Urinary bladder (tissue), 4 donors: Measurements from ENCODE around the gene ADAM17. TPM values are rescaled to one million over a fixed set of nuclear protein-coding genes. Genes with fewer than 3 reads are reported as not detected.

ENCODE experiments used
- DNase-seq: peaks from one replicate; pipeline ENCODE4 v3.0.0-alpha.2; 2015; ENCODE audit errors: extremely low spot score
- H3K27ac ChIP-seq: one replicate; pipeline ENCODE4 v1.5.1; 2013; ENCODE audit warnings: low read depth, mild to moderate bottlenecking, moderate library complexity
- H3K36me3 ChIP-seq: one replicate; pipeline ENCODE4 v1.6.1; 2013; ENCODE audit warnings: mild to moderate bottlenecking, moderate library complexity; ENCODE audit not compliant: insufficient read depth
- H3K4me1 ChIP-seq: one replicate; pipeline ENCODE4 v1.6.1; 2013; ENCODE audit warnings: mild to moderate bottlenecking, moderate library complexity; ENCODE audit not compliant: insufficient read depth
- H3K4me3 ChIP-seq: one replicate; pipeline ENCODE4 v1.5.1; 2013; ENCODE audit warnings: low read depth, low read length
- WGBS: extraction: QIAGEN DNeasy Blood & Tissue Kit; methylation state at CpG from one replicate; pipeline ENCODE4 v1.1.7; 2013; 5-methylcytosine and 5-hydroxymethylcytosine counted together
- polyA plus RNA-seq: library from polyadenylated mRNA; stranded (reverse); fragments of 200-250 nt; gene quantifications from one replicate; pipeline ENCODE4 v1.2.3, GENCODE V29; 2013
- total RNA-seq: library from RNA; depleted of rRNA; stranded (reverse); fragments of >200 nt; gene quantifications from one replicate; pipeline ENCODE4 v1.2.3, GENCODE V29; 2014
- donor health status: healthy with polysubstance abuse.
- donor health status: healthy.

ADAM17 gene
- total and polyA plus RNA-seq, 2 donors = 10.4 to 40.0 TPM

DNA sequence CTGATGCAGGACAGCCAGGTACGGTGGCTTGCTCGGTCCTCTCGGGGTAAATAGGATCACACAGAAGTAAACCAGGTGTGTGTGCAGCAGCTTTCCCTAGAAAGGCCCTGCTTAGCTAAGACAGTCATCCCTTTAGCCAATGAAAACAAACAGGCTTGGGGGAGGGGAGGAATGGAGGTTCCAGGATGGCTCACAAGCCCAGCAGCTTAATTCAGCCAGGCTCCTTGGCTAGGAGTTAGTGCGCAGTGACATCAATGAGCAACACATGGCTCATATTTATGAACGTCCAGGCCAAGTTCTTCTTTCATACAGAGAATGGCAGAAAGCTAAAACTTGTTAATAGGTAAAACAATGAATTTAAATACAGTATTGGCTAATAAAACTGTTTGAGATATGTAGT lies 71.1 kb downstream of the ADAM17 start:
- 77% methylated on average over 5 of the region's 5 CpGs for WGBS
- Histone ChIP-seq H3K4me3 (no peak overlapping the region), H3K27ac (no peak overlapping the region), H3K36me3 (peaks cover 5% of the 10 kb centered on the region), H3K4me1 (no peaks in the 10 kb centered on the region)
- DNase-seq = no peak

DNA sequence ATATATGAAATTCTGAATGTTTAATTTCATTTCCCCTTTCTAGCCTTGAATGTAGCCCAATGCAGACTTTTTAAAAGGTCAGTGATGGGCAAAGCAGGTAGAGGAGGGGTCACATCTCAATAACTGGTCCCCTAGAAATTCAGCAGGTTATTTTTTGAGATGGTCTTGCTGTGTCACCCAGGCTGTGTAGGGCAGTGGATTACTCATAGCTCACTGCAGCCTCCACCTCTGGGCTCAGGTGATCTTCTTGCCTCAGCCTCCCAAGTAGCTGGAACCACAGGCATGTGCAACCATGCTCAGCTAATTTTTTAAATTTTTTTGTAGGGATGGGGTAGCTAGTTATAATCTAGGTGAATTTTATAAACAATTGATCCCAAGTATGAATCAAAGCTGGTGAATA lies 72.5 kb downstream of the ADAM17 start:
- Histone ChIP-seq H3K4me1 (no peaks in the 10 kb centered on the region), H3K27ac (no peak overlapping the region), H3K36me3 (peaks cover 5% of the 10 kb centered on the region), H3K4me3 (no peak overlapping the region)
- no peak for DNase-seq

DNA sequence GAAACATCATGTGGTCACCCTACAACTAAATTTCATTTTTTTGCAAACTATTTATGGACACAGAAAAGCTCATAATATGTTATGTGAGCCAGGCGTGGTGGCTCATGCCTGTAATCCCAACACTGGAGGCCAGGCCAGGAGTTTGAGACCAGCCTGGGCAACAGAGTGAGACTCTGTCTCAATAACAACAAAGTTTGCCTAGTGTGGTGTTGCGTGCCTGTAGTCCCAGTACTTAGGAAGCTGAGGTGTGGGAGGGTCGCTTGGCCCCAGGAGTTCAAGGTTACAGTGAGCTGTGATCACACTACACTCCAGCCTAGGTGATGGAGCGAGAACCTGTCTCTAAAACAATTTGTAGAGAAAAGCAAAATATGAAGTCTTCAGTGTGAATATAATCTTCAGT lies 75.5 kb downstream of the ADAM17 start:
- no peak for DNase-seq
- WGBS = 94% methylated on average over 4 of the region's 4 CpGs
- Histone ChIP-seq H3K36me3 (peaks cover 5% of the 10 kb centered on the region), H3K4me1 (no peaks in the 10 kb centered on the region), H3K4me3 (no peak overlapping the region), H3K27ac (no peak overlapping the region)

DNA sequence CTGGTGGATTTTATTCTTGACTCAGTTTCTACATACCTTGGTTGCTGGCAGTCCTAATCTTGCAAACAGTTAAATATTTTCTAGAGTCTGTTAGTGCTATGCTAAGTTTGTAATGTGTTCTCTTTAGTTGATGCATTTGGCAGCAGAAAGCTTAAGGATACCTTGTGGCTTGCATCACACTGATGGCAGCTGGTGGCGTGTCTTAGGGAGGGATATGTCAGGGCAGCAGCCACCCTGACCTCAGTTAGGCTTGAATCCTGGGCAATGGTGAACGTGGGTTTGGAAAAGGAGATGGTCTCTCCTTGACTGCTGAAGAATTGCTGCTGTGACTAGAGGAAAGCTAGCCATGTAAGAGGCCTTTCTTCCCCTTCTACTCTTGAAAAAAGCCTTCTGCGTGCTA lies 77.1 kb downstream of the ADAM17 start:
- Histone ChIP-seq H3K36me3 (peaks cover 3% of the 10 kb centered on the region), H3K27ac (no peak overlapping the region)

DNA sequence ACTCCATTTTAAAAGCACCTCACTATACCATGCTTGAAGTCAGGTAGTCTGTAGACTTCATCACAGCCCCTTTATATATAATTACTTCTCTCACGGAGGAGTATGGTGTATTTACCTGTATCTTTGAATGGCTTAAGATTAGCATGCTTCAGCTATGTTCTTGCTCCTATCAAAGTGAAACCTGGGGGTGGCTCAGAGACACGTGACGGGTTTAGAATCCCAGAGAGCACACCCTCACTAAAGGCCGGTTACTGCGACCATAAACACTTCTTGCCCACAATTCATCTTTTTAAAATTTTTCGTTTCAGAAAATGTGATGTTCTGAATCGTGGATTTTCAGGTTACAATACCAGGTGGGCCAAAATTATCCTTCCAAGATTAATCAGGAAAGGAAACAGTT lies 77.7 kb downstream of the ADAM17 start:
- DNase-seq = no peak
- H3K4me1 ChIP-seq = peaks cover 2% of the 10 kb centered on the region
- peaks cover 3% of the 10 kb centered on the region for H3K36me3 ChIP-seq
- H3K27ac ChIP-seq = no peak overlapping the region
- H3K4me3 ChIP-seq = no peak overlapping the region
- WGBS = 88% methylated on average over 7 of the region's 7 CpGs

More for the DNA sequence above, 77.1 kb downstream of the ADAM17 start:
- Histone ChIP-seq H3K4me1 (no peaks in the 10 kb centered on the region), H3K4me3 (no peak overlapping the region)
- WGBS = 83% methylated on average over 3 of the region's 3 CpGs
- no peak for DNase-seq

DNA sequence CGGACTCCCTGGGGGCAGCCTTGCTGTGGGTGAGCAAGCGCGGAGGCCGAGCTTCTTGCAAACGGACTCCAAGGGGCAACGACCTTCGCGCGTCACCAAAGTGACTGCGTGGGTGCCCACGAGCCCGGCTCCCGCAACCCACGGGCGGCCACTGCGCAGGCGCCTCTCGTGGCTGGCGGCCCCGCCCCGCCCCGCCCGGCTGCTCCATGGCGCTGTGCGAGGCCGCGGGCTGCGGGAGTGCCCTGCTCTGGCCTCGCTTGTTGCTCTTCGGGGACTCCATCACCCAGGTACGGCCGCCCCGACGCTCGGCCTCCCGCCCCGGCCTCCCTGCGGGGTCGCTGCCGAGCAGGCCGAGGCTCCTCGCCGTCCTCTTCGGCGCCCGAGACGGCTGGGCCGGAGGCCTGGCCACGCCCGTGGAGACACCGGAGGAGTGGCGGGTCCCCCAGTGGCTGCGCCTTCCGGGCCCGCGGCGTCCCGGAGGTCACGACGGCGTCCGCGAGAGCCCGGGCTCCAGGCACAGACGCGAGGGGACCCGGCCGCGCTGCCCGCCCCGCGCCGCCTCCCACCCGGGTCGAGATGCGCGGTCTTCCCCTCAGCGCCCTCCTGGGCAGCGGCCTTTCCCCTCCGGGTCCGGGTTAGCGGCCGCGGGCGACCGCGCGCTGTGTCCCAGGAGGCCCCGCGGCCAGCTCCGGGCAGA lies 81.1 kb downstream of the ADAM17 start, which contains the start of gene IAH1:
Gene IAH1 (plus strand): TSS at position 191 of the 697 bp plus-strand sequence. CDS start 16 bp downstream, at position 207.
- no peak for DNase-seq

DNA sequence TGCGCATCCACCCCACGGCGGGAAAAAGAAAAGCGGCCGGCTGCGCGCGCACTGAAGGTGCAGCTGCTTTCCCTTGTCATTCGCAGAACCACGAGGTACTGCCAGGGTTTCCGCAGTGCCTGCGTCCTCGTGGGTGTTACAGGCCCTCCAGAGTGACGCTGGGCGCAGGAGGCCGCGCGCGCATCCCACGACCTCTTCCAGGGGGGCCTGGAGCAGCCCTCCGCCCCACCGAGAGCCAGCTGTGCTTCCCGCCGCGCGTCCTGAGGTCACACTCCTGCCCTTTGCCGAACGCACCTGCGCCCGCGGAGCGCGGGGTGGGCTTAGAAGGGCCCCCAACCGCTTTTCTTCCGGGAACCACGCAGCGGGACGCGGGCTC lies 81.7 kb downstream of the ADAM17 start:
- H3K4me3 ChIP-seq = peak overlapping the region; percentile 93
- H3K36me3 ChIP-seq = no peaks in the 10 kb centered on the region
- H3K27ac ChIP-seq = peak overlapping the region; percentile 77
- DNase-seq = no peak
- H3K4me1 ChIP-seq = peaks cover 2% of the 10 kb centered on the region
- 5% methylated on average over 39 of the region's 39 CpGs for whole genome bisulfite sequencing

More for the DNA sequence above, 81.1 kb downstream of the ADAM17 start, which contains the start of gene IAH1:
- H3K4me3 ChIP-seq = peak within 1 kb of the TSS; percentile 93
- peaks cover 2% of the 10 kb centered on the region for H3K4me1 ChIP-seq
- WGBS = under 1% methylated on average over 91 of the region's 91 CpGs
- H3K27ac ChIP-seq = peak within 1 kb of the TSS; percentile 77
- no peaks in the 10 kb centered on the region for H3K36me3 ChIP-seq

DNA sequence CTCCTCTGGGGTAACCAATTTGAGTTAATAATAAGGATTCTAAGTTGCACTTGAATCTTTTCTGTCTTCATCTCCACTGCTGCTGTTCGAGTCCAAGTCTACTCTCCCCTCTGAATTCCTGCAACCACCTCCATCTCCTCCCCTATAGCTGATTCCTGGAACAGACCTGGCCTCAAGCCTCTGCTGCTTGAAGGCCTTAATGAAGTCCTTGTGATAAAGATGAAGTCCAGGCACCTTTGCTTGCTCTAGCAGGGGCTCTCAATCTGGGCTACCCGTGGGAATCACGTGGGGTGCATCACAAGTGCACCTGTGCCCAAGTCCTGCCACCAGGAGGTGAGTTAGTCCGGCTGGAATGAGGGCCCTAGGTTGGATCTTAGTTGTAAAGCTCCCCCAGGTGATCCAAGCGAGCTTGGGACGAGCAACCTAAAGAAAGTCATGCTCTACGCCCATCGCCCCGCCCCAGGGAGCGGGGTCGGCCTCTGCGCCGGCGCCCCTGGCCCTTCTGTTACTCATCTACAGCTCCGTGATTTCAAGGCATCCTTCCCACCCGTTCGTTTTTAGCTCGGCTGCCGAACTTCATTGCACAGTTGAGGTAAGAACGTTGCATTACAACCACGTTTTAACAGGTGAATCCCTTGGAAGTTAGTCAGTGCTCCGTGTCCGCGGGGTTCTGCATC lies 82.2 kb downstream of the ADAM17 start:
- Histone ChIP-seq H3K4me1 (peaks cover 2% of the 10 kb centered on the region), H3K36me3 (no peaks in the 10 kb centered on the region), H3K27ac (no peak overlapping the region), H3K4me3 (peak overlapping the region; percentile 93)
- no peak for DNase-seq
- WGBS = 29% methylated on average over 24 of the region's 24 CpGs

DNA sequence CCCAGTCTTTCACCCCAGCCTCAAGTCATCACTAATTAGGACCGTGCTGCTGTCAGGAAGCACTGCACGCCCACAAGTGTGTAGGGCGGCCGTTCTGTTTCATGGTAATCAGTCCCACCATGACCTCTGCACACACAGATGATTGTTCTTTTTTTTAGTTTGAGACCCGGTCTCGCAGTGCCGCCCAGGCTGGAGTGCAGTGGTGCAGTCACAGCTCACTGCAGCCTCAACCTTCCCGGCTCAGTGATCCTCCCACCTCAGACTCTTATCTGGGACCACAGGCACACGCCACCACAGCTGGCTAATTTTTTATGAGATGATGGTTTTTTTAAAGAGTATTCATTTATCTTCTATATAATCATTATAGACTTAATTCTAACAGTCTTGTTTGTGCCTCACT lies 83.1 kb downstream of the ADAM17 start:
- H3K4me3 ChIP-seq = no peak overlapping the region
- WGBS = 95% methylated on average over 9 of the region's 9 CpGs
- peaks cover 2% of the 10 kb centered on the region for H3K4me1 ChIP-seq
- H3K27ac ChIP-seq = no peak overlapping the region
- no peaks in the 10 kb centered on the region for H3K36me3 ChIP-seq
- no peak for DNase-seq

DNA sequence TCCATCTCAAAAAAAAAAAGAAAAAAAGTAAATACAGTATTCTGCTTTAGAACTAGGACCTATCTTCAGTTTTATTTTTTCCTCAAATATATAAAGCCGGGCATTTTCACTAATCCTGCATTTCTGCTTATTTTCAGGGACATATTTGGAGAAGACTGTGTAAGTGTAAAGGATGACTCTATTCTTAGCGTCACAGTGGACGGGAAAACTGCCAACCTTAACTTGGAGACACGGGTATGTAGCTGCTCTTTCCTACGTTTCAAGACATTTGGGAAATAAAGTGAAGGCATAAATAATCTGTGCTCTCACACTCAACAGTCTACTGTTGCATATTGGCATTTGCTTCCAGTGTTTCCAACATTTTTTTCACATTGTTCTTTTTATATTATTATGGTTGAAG lies 84.4 kb downstream of the ADAM17 start:
- H3K27ac ChIP-seq = no peak overlapping the region
- no peaks in the 10 kb centered on the region for H3K36me3 ChIP-seq
- peaks cover 2% of the 10 kb centered on the region for H3K4me1 ChIP-seq
- 80% methylated on average over 5 of the region's 5 CpGs for WGBS
- no peak for DNase-seq
- H3K4me3 ChIP-seq = no peak overlapping the region

DNA sequence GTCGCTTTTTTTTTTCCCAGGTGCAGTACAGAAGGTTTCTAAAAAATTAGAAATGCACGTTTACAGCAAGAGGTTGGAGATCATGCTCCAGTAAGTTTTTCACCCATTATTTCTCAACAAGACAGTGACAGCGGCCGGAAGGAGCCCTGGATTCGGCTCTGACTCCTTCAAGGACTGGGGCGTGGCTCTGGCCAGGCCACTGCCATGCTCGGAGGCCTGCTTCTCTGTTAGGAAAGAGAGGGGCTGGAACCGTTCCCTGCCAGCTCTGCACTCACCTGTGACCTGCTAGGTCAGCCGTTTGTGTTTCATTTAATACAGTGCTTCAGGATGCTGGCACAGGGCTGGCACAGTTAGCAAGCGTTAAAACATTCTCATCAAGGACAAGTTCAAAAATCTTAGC lies 87.9 kb downstream of the ADAM17 start:
- Histone ChIP-seq H3K36me3 (no peaks in the 10 kb centered on the region), H3K27ac (no peak overlapping the region), H3K4me1 (no peaks in the 10 kb centered on the region), H3K4me3 (no peak overlapping the region)
- 89% methylated on average over 10 of the region's 10 CpGs for WGBS
- DNase-seq = no peak

DNA sequence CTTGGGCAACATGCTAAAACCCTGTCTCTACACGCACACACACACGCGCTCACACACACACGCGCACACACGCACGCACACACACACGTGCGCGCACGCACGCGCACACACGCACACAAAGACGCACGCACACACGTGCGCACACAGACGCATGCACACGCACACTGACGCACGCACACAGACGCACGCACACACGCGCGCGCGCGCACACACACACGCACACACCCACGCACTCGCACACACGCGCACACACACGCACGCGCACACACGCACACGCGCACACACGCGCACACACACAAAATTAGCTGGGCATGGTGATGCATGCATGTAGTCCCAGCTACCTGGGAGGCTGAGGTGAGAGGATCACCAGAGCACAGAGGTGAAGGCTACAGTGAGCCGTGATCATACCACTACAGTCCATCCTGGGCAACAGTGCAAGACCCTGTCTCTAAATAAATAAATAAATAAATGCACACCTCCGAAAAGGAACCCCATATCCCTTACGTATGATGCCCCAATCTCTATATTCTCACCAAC lies 89.4 kb downstream of the ADAM17 start:
- 89% methylated on average over 46 of the region's 46 CpGs for WGBS
- no peak overlapping the region for H3K27ac ChIP-seq
- no peaks in the 10 kb centered on the region for H3K36me3 ChIP-seq
- no peaks in the 10 kb centered on the region for H3K4me1 ChIP-seq
- H3K4me3 ChIP-seq = no peak overlapping the region
- DNase-seq = no peak

DNA sequence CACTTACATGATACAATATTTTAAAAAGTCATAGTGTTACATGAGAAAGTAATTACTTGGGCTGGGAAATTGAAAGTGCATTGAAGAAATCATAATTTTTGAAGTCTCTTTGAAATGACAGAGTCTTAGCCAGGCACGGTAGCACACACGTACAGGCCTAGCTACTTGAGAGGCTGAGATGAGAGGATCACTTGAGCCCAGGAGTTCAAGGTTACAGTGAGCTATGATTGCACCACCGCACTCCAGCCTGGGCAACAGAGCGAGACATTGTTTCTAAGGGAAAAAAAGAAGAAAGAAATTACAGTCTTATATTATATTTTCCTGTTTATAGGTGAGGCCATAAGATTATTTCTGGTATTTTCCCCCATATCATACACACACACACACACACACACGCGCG lies 90.5 kb downstream of the ADAM17 start:
- Histone ChIP-seq H3K4me3 (no peak overlapping the region), H3K27ac (no peak overlapping the region), H3K4me1 (no peaks in the 10 kb centered on the region), H3K36me3 (peaks cover 2% of the 10 kb centered on the region)
- no peak for DNase-seq
- WGBS = 83% methylated on average over 7 of the region's 7 CpGs

DNA sequence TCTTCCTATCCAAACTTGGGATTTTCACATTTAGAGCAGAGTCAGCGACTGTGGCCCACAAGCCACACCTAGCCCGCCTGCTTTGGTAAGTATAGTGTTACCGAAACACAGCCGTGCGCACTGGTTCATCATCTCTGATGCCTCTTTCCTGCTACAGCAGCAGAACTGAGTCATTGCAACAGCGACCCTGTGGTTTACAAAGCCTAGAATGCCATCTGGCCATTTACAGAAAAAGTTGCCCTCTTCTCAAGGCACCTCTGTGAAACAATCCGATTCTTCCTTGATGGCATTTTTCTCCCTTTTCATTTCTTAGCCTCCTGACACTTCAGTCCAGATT lies 92.0 kb downstream of the ADAM17 start:
- DNase-seq = no peak
- no peak overlapping the region for H3K4me3 ChIP-seq
- no peaks in the 10 kb centered on the region for H3K4me1 ChIP-seq
- 78% methylated on average over 7 of the region's 7 CpGs for WGBS
- no peak overlapping the region for H3K27ac ChIP-seq
- peaks cover 2% of the 10 kb centered on the region for H3K36me3 ChIP-seq
